Activated CD8-positive, alpha-beta memory T cell treated with anti-CD3 and anti-CD28 coated beads for 36 hours (primary cell): ENCODE data around the gene TADA3. TPM values are rescaled to one million over a fixed set of nuclear protein-coding genes. Genes with fewer than 3 reads are reported as not detected.

ENCODE experiments used
- CTCF ChIA-PET: fragments of 350-600 bp; sonication (Branson Sonifier 250); formaldehyde crosslinking; loops from one replicate; lab custom pipeline; 2021; ENCODE audit warnings: antibody characterized with exemption; lab: Charles Lee
- POLR2A ChIA-PET: fragments of 350-600 bp; sonication (Branson Sonifier 250); formaldehyde crosslinking; loops from one replicate; lab custom pipeline; 2021; ENCODE audit warnings: antibody characterized with exemption; lab: Charles Lee
- total RNA-seq, 2 experiments: library from RNA; stranded (reverse); gene quantifications; one replicate each; pipeline ENCODE4 v1.2.3, GENCODE V29; 2021

TADA3 gene
- total RNA-seq, 2 experiments from 2014 or later: 57.4 to 58.9 TPM

GRCh38 chr3:9812870-9813483, 20.7 kb upstream of the TADA3 start:
- ChIA-PET CTCF (interaction anchor here (0.5 kb wide), 1 partner anchor 170 kb away, joined by 3 read pairs; no protein-coding TSS in a partner anchor), POLR2A (interaction anchor here (0.6 to 1.4 kb wide), 3 partner anchors 21 to 311 kb away, joined by 3 to 6 read pairs (median 3); partner anchors contain the start of gene TADA3)

GRCh38 chr3:9810846-9811245, 18.6 kb upstream of the TADA3 start:
- POLR2A ChIA-PET: interaction anchor here (0.6 kb wide), 1 partner anchor 58 kb away, joined by 3 read pairs; no protein-coding TSS in a partner anchor

GRCh38 chr3:9810433-9810770, 18.1 kb upstream of the TADA3 start:
- POLR2A ChIA-PET: interaction anchor here (0.6 to 2.5 kb wide), 5 partner anchors 18 to 201 kb away, joined by 3 to 11 read pairs (median 3); partner anchors contain the start of genes ARPC4, CAMK1 and TADA3

More at GRCh38 chr3:9810846-9811245, 18.6 kb upstream of the TADA3 start:
- CTCF ChIA-PET: no interaction called here

DNA sequence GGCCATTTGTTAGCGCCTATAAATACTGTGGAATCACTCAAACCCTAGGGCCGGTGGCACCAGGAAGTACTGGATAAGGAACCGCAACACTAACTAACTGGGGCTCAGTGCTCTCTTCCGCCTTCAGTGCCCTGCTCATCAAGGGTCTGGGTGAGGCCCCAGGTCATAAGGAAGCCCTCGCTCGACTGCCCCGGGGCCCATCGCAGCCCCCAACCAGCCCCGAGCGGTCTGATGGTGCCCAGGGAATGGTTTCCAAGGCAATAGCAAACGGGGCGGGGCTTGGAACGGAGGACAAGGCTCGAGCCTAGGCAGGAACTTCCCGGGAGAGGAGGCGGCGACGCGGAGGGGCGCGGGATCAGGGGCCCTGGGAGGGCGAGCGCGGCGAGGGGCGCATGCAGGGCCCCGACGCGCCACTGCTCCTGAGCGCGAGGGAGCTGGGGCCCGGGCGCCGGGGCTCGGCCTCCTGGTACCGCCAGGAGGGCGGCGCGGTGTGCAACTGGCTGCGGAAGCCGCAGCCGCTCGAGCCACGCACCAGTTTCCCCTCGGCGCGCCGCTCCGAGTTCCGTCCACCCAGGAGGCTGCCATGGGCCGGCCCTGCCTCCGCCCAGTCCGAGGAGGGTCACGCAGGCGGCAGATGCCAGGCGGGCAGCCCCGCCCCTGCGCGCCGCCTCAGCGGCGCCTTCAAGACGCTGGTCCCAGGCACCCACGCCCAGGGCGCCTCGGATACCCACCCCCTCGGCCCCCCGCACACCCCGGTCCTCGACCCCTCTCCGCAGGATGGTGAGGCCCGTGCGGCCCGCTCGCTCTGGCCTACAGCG, 17.6 kb upstream of the TADA3 start, which contains the start of gene TTLL3:
Gene TTLL3 (plus strand): TSS at position 648 of the 818 bp plus-strand sequence. CDS start 400 bp downstream, outside the sequence.
- ChIA-PET POLR2A (interaction anchor here (0.6 to 2.5 kb wide), 6 partner anchors 15 to 201 kb away, joined by 3 to 11 read pairs (median 3); partner anchors contain the start of genes ARPC4, CAMK1 and TADA3), CTCF (interaction anchor here (1.4 kb wide), 2 partner anchors 17 to 31 kb away, joined by 3 to 5 read pairs; no protein-coding TSS in a partner anchor)

More at GRCh38 chr3:9810433-9810770, 18.1 kb upstream of the TADA3 start:
- CTCF ChIA-PET: interaction anchor here (1.4 kb wide), 1 partner anchor 30 kb away, joined by 3 read pairs; no protein-coding TSS in a partner anchor

DNA sequence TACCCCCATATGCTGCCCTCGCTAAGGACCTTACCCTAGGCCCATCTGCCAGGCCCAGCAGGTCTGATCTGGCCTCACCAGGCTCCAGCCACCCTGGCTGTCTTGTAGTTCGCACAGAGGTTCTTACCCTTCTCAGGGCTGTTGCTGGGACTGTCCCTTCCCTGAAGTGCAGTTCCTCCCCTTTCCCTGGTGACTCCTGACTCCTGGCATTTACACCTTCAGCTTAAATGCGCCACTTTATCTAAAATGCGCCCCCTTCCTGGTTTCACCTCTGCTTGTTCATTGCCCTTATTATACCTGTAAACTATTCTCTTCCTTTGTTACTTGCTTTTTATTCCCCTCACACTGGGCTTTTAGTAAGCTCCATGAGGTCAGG, 17.0 kb upstream of the TADA3 start:
- CTCF ChIA-PET: interaction anchor here (1.4 kb wide), 3 partner anchors 14 to 31 kb away, joined by 3 to 5 read pairs (median 5); no protein-coding TSS in a partner anchor
- POLR2A ChIA-PET: interaction anchor here (0.9 to 2.5 kb wide), 5 partner anchors 14 to 202 kb away, joined by 3 to 11 read pairs (median 3); partner anchors contain the start of genes ARPC4, CAMK1 and TADA3

GRCh38 chr3:9808345-9809037, 16.2 kb upstream of the TADA3 start:
- POLR2A ChIA-PET: interaction anchor here (0.6 to 2.5 kb wide), 3 partner anchors 16 to 52 kb away, joined by 3 to 11 read pairs (median 3); partner anchors contain the start of genes ARPC4, RPUSD3 and TADA3
- CTCF ChIA-PET: interaction anchor here (1.0 to 1.4 kb wide), 3 partner anchors 13 to 57 kb away, joined by 3 to 5 read pairs (median 5); no protein-coding TSS in a partner anchor

GRCh38 chr3:9807981-9808344, 15.7 kb upstream of the TADA3 start:
- CTCF ChIA-PET: interaction anchor here (0.6 to 1.4 kb wide), 3 partner anchors 13 to 156 kb away, joined by 3 to 5 read pairs (median 3); no protein-coding TSS in a partner anchor

GRCh38 chr3:9806688-9807589, 14.7 kb upstream of the TADA3 start:
- CTCF ChIA-PET: interaction anchor here (1.9 kb wide), 1 partner anchor 30 kb away, joined by 4 read pairs; no protein-coding TSS in a partner anchor

More at GRCh38 chr3:9807981-9808344, 15.7 kb upstream of the TADA3 start:
- POLR2A ChIA-PET: interaction anchor here (0.6 to 2.5 kb wide), 4 partner anchors 15 to 125 kb away, joined by 3 to 11 read pairs (median 4); partner anchors contain the start of genes ARPC4, RPUSD3 and TADA3

GRCh38 chr3:9806137-9806536, 13.9 kb upstream of the TADA3 start:
- CTCF ChIA-PET: interaction anchor here (0.6 to 2.1 kb wide), 3 partner anchors 13 to 65 kb away, joined by 3 to 6 read pairs (median 4); partner anchors contain the start of genes ARPC4 and TADA3
- POLR2A ChIA-PET: interaction anchor here (0.6 kb wide), 1 partner anchor 43 kb away, joined by 4 read pairs; no protein-coding TSS in a partner anchor

More at GRCh38 chr3:9806688-9807589, 14.7 kb upstream of the TADA3 start:
- POLR2A ChIA-PET: interaction anchor here (0.6 to 0.9 kb wide), 2 partner anchors 44 to 126 kb away, joined by 4 to 6 read pairs; no protein-coding TSS in a partner anchor

GRCh38 chr3:9804996-9805395, 12.7 kb upstream of the TADA3 start:
- POLR2A ChIA-PET: no interaction called here
- CTCF ChIA-PET: interaction anchor here (1.9 to 2.1 kb wide), 2 partner anchors 12 to 28 kb away, joined by 4 to 6 read pairs; partner anchors contain the start of genes ARPC4 and TADA3

DNA sequence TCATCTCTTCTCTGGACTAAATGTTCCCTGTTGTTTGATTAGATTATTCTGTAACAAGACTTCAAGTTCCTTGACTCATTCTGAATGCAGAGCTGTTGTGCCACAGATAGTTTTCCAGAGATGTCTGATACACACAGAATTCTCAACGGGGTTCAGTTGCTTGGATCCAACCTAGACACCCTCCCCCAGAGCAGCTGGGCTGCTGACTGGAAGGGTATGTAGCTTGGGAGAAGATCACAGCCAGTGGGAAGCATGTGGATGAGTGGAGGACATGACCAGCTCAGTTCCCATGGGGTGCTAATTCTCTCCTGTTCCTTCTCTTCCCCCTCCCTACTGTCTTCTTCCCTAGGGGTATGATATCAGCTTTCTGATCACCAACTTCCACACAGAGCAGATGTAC, 11.2 kb upstream of the TADA3 start:
- POLR2A ChIA-PET: no interaction called here
- CTCF ChIA-PET: interaction anchor here (1.1 kb wide), 1 partner anchor 32 kb away, joined by 3 read pairs; no protein-coding TSS in a partner anchor

DNA sequence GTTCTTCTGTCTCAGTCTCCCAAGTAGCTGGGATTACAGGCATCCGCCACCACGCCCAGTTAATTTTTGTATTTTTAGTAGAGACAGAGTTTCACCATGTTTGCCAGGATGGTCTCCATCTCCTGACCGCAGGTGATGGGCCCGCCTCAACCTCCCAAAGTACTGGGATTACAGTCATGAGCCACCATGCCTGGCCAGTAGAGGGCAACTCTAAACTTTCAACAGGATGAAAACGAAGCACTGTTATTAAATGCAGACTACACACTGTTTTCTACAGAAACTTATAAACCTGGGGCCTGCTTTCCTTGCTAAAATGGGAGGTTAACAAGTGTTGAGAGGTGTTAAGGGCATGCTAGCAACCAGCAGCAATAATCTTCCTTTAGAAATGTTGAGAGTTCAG, 8.3 kb upstream of the TADA3 start:
- ChIA-PET POLR2A (no interaction called here), CTCF (interaction anchor here (1.4 kb wide), 1 partner anchor 13 kb away, joined by 3 read pairs; no protein-coding TSS in a partner anchor)

- POLR2A ChIA-PET: interaction anchor here (0.6 kb wide), 1 partner anchor 281 kb away, joined by 3 read pairs; no protein-coding TSS in a partner anchor
- CTCF ChIA-PET: interaction anchor here (0.7 kb wide), 1 partner anchor 23 kb away, joined by 5 read pairs; no protein-coding TSS in a partner anchor
Measured at GRCh38 chr3:9797196-9797945, 5.1 kb upstream of the TADA3 start.

DNA sequence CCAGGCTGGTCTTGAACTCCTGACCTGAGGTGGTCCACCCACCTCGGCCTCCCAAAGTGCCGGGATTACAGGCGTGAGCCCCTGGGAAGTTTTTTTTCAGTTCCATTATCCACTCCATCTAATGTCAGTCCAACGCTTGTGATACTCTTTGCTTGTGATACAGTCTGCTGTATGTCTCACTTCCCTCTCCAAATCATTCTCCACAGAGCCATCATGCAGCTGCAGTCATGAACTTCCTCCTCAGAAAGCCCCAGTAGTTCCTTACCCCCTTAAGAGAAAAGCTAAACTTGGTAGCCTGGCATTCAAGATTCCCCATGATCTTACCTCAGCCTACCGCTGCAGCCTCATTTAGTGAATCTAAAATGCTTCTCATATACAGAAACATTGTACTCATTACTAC, 2.9 kb upstream of the TADA3 start:
- CTCF ChIA-PET: interaction anchor here (1.2 to 1.5 kb wide), 2 partner anchors 13 to 34 kb away, joined by 4 to 5 read pairs; no protein-coding TSS in a partner anchor
- POLR2A ChIA-PET: interaction anchor here (0.6 kb wide), 1 partner anchor 14 kb away, joined by 3 read pairs; no protein-coding TSS in a partner anchor

GRCh38 chr3:9794400-9794799, 2.1 kb upstream of the TADA3 start:
- ChIA-PET POLR2A (interaction anchor here (0.6 to 0.8 kb wide), 2 partner anchors 16 to 151 kb away, joined by 3 to 7 read pairs; no protein-coding TSS in a partner anchor), CTCF (interaction anchor here (1.5 to 1.9 kb wide), 2 partner anchors 14 to 66 kb away, joined by 5 read pairs; no protein-coding TSS in a partner anchor)
